ENCODE data around the gene ACACA.

The ACACA gene

GRCh38 chr17:37234106-37234505, 172.5 kb downstream of the ACACA start:
- DNase-seq = no peak

- no peak for DNase-seq
Observed at GRCh38 chr17:37233036-37233435, 173.6 kb downstream of the ACACA start.

GRCh38 chr17:37231887-37232286, 174.7 kb downstream of the ACACA start:
- no peak for DNase-seq

- DNase-seq = no peak
Observed at GRCh38 chr17:37230633-37231032, 176.0 kb downstream of the ACACA start.

- DNase-seq = no peak
Observed at GRCh38 chr17:37225465-37225864, 181.2 kb downstream of the ACACA start.

- no peak for DNase-seq
Observed at GRCh38 chr17:37221865-37222264, 184.8 kb downstream of the ACACA start.

GRCh38 chr17:37220607-37220953, 186.1 kb downstream of the ACACA start:
- DNase-seq = peak in 31 of 56 donors; percentile 0 to 73 (median 8)

GRCh38 chr17:37219876-37220606, 186.6 kb downstream of the ACACA start:
- DNase-seq = no peak

- DNase-seq = no peak
Observed at GRCh38 chr17:37218849-37219248, 187.8 kb downstream of the ACACA start.

GRCh38 chr17:37214416-37214815, 192.2 kb downstream of the ACACA start:
- DNase-seq = no peak

GRCh38 chr17:37213927-37214326, 192.7 kb downstream of the ACACA start:
- no peak for DNase-seq

- DNase-seq = no peak
Observed at GRCh38 chr17:37212179-37212578, 194.5 kb downstream of the ACACA start.

GRCh38 chr17:37211136-37211535, 195.5 kb downstream of the ACACA start:
- no peak for DNase-seq

- DNase-seq = no peak
Observed at GRCh38 chr17:37207103-37207502, 199.5 kb downstream of the ACACA start.

GRCh38 chr17:37206299-37206698, 200.3 kb downstream of the ACACA start:
- no peak for DNase-seq

GRCh38 chr17:37200497-37200896, 206.1 kb downstream of the ACACA start:
- DNase-seq = no peak

GRCh38 chr17:37197336-37197735, 209.3 kb downstream of the ACACA start:
- DNase-seq = no peak

GRCh38 chr17:37194208-37194607, 212.4 kb downstream of the ACACA start:
- DNase-seq = no peak

- no peak for DNase-seq
Observed at GRCh38 chr17:37191219-37191618, 215.4 kb downstream of the ACACA start.

- DNase-seq = no peak
Observed at GRCh38 chr17:37190493-37190892, 216.1 kb downstream of the ACACA start.

GRCh38 chr17:37188157-37188556, 218.5 kb downstream of the ACACA start:
- DNase-seq = no peak

GRCh38 chr17:37187262-37187661, 219.4 kb downstream of the ACACA start:
- DNase-seq = no peak

- DNase-seq = no peak
Observed at GRCh38 chr17:37182786-37183465, 223.7 kb downstream of the ACACA start.

All from nucleus accumbens (tissue), 56 donors.